Measurements from ENCODE around the gene IQCH.

Gene IQCH

DNA sequence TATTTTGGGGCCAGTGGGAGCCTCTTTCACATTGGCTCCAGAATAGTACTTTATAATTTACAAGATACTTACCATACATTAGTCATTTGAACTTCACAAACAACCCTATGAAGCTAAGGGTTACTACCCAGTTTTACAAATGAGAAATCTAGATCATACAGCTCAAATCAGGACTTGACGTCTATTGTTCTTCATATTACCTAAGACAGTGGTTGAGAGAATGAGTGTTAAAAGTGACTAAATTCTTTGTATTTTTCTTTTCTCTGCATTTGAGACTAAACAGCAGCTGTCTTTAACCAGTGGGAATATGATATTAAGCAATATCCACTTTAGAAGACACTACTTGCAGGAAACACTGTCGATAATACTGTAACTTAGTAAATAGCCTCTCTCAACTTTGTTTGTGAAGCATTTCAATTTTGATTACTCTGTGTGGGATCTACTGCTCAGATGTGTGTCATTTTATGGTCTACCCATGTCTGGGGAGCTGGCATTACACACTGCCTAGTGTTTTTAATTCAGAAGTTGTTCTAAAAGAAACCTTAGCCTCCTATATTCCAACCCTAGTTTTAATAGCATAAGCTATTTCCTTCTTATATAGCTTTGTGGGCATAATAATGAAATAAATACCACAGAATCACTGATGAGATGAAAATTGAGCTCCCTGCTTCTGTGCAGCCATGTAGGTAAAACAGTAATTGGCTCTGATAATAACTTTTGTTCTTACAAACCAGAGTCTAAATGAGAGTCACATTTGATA is 45.9 kb downstream of the IQCH start:
- no peak for DNase-seq (ENCODE audit: low read depth)

DNA sequence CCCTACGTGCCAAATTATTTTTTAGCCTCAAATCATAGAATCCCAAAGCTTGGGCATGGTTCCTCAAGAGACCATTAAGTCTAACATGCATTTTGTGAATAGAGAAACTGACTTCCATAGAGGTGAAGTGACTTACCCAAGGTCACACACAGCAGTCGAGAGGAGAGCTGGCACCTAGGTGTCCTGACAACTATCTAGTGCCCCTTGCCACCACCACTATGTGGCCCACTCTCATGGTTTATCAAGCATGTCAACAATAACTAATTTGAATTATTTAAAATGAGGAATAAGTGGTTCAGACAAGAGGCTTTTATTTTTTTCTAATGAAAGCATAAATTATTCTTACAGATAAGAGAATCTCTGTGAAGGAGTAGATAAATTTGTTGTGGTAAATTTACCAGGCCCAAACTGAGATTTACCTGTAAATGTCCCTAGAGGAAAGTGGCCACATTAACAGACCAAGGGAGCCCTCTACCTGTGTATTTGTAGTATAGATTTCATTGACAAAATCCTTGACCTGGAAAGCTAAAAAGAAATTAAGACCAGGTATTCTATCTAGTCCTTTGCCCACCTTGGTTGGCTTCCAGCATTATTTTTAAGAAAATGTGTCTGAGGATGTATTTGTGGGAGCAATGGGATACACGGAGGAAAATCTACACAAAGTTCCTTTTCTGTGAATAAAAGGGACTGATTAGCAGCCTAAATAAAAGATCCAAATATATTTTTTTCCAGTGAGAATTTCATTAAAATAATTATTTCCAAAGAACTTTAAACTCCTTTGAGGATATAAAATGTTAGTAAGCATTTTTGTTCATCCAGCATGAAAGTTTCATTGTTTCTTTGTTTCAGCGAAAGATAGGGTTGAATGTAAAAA is 49.1 kb downstream of the IQCH start:
- no peak for DNase-seq (ENCODE audit: low read depth)

DNA sequence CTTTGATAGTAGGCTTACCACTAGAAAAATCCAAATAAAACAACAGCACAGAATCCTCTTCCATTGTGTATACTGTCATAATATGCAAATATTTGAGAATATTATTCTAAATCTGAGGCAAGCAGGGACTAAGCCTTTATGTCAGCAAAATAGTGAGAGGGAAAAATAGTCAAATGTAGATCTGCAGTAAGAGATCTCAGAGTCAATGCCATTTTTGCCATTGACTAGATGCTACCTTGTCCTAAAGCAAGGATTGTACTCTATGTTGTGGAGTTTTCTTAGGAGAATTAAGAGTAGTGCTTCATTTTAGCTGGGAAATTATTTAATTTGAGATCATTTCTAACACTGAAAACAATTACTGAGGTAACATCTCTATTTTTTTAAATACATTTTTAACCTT is 50.2 kb downstream of the IQCH start:
- no peak for DNase-seq (ENCODE audit: low read depth)

DNA sequence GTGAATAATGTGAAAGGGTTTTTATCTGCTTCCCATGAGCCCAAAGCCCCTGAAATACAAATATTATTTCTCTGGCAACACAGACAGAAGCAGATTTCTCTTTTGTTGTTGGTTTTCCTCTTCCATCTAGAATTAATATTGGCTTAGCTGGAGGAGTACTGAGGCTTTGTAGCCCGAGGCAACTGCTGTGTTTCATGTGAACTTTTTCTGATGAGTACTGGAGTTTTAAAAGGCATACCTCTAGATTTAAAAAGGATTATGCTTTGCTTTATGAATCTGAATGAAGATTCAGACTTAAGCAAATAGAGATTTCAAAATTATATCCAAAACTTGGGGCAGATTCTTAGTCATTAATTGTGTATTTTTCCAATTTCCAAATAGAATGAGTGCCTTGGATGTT is 50.9 kb downstream of the IQCH start:
- no peak for DNase-seq (ENCODE audit: low read depth)

DNA sequence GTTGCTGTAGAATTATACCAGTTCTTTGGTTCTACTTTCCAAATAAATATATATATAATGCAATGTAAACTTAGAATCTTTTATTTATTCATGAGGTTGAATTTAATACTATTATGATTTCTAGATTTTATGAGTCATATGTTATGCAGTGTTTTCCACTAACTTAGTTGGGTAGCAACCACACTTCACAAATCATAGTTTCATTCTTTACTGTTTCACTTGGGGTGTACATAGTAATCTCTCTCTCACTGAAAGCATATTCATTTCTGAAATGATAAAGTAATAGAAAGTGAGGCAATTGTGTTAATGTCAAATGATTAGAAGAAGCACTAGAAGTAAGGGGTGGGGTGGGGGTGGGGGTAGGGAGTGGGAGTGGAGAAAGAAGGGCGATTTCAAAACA is 52.6 kb downstream of the IQCH start:
- no peak for DNase-seq (ENCODE audit: low read depth)

DNA sequence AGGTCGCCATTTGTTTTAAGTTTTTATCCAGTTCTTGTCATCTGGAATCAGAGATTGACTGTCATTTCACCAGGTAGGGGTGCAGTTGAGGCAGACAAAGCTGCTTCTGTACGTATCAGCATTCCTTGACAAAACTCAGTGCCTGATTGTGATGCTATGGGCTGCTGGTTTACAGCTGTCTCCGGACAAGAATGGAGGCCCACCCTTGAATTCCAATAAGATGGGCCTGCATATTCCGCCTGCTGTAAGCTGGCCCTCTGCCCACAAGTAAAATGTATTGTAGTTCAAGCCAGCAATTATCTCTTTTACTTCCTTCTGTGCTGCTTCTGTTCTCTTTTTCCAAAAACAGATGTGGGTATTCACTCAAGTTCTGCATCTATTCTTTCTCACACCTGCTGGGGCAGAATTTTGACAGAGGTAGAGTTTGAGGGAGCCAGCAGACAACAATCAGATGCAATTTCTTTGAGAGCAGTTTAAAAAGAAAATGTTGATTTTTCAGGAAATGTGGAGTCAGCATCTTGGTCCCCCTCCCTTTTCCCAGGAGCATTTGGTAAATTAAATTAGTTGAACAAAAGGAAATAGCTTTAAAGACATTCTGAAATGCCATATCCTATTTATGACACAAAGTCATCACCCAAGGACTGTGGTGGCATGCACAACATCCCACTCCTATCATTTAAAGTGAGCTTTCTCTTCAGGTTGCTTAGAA is 53.5 kb downstream of the IQCH start:
- no peak for DNase-seq (ENCODE audit: low read depth)

DNA sequence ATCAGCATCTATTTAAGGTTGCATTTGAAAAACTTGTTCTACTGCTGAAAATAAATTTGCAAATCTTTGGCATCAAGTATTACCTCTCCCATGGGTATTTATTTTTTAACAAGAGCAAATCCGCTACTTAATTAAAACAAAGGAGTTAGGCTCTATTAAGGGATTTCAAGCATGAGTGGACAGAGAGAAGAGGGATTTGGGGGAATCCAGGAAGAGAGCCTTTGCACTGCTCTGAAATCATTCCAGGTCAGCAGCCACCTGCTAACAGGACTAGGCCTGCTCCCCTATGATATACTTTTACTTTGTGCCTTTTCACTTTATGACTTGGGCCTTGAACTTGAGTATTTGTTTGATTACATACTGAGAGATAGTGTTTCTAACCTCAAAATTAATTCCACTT is 57.1 kb downstream of the IQCH start:
- DNase-seq (ENCODE audit: low read depth), result no peak

DNA sequence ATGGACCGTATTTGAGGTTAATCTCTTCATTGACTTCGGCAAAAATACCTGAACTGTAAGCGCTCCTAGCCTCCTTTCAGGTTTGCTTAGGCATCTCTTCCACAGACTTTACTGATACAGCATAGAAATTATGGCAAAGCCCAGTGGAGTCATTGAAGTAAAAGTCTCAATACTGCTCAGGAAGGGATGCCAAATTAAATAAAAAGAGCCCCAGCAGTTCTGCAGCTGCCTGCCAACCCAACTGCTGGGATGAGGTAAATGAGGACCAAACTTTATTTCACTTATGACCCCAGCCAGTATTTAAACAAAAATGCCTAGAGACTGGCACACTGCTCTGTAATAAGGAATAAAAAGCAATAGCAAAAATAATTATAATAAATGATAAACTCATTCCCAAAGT is 65.4 kb downstream of the IQCH start:
- no peak for DNase-seq (ENCODE audit: low read depth)

DNA sequence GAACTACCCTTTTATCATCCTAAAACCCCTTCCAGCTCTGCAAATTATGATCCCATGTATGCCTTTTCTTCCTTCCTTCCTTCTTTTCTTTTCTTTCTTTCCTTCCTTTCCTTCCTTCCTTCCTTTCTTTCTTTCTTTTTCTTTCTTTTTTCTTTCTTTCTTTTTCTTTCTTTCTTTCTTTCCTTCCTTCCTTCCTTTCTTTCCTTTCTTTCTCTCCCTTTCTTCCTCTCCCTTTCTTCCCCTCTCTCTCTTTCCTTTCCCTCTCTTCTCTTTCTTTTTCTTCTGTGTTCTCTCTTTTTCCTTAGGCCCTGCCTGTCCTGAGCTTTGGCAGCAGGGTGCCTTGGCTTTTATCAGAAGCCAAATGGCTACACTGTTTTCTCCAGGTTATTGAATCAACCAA is 66.8 kb downstream of the IQCH start:
- no peak for DNase-seq (ENCODE audit: low read depth)

DNA sequence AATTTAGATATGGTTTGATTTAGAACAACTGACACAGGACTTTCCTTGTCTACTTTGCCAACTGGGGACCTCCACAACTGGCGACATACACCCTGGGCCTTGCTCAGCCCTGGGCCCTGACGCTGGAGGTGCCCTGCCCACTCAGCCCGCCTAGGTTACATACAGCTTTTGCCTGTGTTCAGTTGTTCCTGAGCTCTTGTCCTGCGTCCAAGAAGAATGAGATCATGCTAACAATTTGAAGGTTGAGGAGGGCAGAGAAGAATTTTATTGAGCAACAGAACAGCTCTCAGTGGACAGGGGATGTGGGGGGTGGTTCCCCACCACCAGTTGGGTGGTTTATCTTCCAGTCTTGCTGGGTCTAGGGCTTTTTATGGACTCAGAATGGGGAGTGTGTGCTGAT is 67.9 kb downstream of the IQCH start:
- no peak for DNase-seq (ENCODE audit: low read depth)

DNA sequence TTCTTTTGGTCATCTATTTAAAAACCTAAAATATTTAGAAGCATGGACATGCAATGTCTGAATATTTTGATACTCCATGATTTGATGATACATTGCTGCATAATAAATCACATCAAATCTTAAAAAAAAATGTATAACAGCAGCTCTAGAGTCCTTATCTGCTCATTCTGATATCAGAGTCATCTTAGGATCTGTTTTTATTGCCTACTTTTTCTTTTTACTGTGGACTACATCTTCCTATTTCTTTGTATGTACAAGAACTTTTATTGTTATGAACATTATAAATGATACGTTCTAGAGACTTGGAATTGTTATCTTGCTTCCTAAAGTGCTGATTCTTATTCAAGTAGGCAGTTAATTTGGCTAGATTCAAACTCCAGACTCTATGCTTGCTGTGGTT is 72.7 kb downstream of the IQCH start:
- DNase-seq (ENCODE audit: low read depth), result no peak

DNA sequence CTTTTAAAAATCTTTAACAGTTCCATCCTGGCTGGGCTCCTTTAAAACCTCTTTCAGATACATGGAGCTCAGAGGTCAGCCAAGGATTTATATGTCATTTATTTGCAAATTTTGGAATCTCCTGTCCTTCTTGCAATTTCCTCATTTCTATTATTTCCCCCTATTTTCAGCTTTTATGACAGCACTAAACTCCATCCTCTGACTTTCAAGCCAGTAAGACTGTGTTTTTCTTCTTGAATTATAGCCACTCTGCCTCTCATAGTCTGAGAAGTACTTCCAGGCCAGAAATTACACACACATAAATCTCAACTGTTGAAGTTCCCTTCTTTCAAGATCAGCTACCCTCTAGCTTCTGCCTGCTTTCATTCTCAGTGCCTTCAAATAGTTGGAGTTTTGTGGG is 73.2 kb downstream of the IQCH start:
- DNase-seq (ENCODE audit: low read depth), result no peak

DNA sequence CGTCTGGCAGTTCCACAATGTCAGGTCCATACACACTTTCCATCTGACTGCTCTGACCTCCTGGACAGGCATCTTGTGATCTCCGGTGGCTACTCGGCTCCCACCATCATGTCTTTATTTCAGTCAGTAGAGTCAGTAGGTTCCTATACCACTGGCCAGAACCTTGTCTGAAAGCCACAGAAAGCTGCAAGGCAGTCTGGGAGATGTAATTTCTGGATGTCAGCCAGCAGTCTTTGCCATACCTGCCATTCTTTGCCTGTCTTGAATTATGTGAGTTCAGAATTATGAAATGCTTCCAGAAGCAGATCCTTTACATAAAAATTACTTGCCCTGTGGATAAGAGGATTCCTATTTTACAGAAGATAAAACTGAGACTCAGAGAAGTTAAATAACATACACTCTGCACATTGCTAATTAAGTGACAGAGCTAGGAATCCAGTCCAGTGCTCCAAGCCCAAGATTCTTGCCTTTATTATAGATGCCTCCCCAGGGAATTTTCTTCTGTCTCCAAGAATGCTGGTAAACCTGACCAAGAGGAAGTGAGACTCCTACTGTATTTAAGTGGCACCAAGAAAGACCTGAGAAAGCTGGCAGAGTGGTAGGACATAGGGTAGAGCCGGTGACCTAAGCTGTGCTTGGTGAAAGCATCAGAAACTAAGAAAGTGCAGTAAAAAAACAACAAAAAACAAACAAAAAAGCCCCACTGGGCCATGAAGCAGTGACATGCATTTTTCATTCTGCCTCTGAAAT is 75.6 kb downstream of the IQCH start:
- DNase-seq (ENCODE audit: low read depth), result no peak

DNA sequence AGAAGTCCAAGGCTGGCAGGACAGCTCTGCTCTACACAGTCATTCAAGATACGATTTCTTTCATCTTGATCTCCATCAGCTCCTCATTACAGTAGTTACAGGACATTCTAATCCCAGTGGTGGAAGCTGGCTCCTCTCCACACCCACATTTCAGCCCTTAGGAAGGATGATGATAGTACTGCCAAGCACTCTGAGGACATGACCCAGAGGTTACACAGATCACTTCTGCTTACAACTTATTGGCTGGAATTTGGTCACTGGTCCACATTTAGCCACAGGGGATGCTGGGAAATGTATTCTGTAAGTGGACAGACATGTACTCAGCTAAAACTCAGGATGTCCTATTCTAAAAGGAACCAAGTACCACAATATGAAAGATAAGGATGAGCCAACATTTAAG is 77.1 kb downstream of the IQCH start:
- no peak for DNase-seq (ENCODE audit: low read depth)

DNA sequence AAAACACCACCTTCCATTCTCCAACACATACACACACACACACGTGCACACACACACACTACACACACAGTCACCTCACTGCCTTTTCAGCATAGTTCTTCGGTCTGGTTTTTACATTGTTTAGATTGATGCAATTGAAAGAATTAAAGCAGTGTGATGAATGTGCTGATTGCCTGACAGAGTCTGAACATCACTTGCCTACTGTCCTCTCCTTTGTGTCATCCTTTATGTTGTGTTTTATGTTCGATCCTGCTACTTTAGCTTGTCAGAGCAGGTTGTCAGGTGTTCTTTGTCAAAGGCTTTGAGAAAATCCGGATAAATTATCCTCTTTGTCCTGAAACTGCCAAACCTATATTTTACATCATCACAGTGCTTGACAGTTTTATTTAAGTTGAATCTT is 80.4 kb downstream of the IQCH start:
- no peak for DNase-seq (ENCODE audit: low read depth)

DNA sequence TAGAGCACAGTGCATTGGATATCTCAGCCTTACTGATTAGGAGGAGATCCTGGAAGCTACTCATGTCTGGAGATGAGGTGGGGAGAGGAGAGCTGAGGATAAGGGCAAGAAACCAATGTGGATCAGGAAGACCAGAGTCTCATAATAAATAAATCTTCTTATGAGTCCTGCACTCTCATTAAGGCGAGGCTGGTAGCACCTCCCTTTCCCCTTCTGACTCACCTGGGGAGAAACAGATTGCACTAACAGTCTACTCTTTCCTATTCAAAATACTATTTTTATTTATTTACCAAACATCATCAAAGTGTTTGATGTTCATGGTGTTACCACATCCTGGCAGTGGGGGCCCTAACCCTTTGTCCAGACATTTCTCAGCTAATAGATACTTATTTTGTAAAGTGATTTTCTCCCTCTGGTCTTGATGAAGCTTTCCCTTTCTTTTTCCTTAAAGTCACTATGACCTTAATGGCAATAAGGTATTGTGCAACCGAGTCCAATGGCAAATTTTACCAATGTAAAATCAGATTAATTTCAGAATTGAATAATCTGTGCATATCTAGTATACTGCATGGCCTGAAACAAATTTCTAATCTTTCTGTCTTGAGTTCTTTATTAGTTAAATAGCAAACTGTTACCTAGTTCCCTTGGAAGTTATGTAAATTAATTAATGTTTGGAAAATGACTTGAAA is 81.1 kb downstream of the IQCH start:
- DNase-seq (ENCODE audit: low read depth), result no peak

DNA sequence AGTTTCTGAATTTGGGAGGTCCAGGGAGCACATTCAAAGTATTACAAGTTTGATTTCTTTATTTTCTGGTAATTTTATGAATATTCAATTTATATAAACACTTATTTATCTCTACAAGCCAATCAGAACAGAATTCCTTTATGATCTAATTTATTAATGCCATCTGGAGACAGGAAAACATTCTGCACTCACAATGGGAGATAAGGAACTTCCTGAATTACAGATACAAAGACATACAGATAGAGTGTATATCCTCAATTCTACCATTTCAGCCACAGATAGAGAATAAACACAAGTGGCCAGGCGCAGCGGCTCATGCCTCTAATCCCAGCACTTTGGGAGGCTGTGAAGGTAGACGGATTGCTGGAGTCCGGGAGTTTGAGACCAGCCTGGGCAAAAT is 86.0 kb downstream of the IQCH start:
- DNase-seq (ENCODE audit: low read depth), result no peak

DNA sequence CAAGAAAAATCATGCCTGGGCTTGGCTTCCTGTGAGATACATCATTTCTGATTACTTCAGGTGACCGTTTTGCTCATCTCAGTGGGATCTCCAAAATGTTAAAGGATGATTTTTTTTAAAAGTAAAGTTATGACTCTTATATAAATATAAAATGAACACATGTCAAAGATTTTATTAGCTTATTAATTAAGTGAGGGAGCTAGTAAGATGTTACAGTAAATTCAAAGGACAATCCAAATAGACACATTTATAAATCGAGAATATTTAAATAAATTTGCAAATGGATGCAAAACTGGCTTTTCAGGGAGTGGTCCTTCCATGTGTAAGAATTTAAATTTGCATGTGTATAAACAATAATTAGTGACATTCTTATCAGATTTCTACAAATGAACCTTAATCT is 87.0 kb downstream of the IQCH start:
- no peak for DNase-seq (ENCODE audit: low read depth)

DNA sequence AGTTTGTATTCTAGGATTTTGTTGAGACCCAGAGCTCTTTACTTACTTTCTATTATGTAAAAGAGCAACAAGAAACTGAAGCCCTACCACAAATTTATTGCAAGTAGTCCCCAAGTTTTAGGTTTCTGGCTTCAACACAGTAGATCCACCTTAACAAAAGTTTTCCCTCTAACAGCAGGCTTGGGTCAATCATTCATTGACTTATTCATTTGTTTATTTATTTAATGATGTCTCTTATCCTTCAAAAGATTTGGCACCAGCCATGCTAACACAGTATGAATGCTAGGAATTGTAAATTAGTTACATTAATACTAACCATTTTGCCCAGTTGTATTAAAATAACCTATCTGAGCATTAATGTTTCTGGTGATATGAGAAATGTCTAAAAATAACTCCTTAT is 88.6 kb downstream of the IQCH start:
- DNase-seq (ENCODE audit: low read depth), result no peak

DNA sequence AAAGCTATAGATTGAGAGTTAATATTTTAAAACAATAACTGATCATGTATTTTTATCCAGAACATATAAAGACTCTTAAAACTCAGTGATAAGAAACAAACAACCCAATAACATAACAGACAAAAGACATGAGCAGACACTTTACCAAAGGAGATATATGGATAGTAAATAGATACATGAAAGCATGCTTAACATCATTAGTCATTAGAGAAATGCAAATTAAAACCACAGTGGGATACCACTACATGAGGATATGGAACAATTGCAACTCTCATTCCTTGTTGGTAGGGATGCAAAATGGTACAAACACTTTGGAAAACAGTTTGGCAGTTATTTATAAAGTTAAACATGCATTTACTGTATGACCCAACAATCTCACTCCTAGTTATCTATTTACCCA is 95.0 kb downstream of the IQCH start:
- no peak for DNase-seq (ENCODE audit: low read depth)

DNA sequence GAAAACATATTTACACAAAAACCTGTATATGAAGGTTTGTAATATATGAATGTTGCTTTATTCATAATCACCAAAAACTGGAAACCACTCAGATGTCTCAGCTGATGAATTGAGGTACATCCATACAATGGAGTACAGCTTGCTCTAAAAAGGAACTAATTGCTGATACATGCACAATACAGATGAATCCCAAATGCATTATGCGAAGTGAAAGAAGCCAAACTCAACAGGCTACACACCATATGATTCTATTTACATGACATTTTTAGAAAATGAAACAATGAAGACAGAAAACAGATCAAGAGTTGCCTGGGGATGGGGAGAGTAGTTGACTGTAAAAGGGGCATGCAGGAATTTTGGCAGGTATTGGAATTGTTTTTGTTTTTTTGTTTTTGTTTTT is 95.5 kb downstream of the IQCH start:
- no peak for DNase-seq (ENCODE audit: low read depth)

DNA sequence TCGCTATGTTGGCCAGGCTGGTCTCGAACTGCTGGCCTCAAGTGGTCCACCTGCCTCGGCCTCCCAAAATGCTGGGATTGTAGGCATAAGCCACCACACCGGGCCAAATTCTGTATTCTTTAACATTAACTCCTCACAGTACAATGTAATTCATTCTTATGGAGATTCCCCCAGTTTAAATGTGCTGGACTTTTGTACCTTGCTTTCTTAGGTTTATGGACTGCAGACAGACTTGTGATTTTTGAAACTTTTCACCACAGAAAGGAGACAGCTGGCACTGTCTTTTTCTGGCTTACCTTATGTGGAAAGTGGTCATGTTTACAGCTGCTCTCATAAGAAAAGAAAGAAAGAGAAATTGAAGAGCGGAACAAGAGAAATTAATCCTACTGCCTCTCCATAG is 103.8 kb downstream of the IQCH start:
- DNase-seq (ENCODE audit: low read depth), result no peak

All from T-helper 22 cell (primary cell).